ENCODE measurements around the gene CPED1.

DNA sequence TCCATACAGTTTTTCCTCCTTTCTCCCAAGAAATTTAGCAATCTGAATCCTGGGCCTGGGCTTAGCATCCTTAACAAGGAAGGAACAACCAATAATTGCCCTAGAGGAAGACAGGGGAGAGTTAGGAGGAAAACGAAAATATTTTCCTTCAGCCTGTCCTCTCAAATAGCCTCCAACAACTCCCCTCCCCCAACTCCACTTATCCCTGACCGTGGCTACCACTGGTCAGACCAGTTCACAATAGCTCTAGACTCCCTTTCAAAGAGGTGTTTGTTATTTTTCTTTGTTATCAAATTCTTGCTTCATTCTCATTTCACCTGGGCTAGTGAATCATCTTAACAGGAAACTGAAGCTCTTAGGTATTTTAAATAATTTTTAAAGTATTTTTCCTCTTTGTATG, 114.1 kb downstream of the CPED1 start:
- no peak for TF ChIP-seq POLR2AphosphoS5 (IDR thresholded peaks at IDR 0.05)
- TF ChIP-seq, protein P1, sequence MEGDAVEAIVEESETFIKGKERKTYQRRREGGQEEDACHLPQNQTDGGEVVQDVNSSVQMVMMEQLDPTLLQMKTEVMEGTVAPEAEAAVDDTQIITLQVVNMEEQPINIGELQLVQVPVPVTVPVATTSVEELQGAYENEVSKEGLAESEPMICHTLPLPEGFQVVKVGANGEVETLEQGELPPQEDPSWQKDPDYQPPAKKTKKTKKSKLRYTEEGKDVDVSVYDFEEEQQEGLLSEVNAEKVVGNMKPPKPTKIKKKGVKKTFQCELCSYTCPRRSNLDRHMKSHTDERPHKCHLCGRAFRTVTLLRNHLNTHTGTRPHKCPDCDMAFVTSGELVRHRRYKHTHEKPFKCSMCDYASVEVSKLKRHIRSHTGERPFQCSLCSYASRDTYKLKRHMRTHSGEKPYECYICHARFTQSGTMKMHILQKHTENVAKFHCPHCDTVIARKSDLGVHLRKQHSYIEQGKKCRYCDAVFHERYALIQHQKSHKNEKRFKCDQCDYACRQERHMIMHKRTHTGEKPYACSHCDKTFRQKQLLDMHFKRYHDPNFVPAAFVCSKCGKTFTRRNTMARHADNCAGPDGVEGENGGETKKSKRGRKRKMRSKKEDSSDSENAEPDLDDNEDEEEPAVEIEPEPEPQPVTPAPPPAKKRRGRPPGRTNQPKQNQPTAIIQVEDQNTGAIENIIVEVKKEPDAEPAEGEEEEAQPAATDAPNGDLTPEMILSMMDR (IDR thresholded peaks at IDR 0.05): no peak

Measured in suprapubic skin (tissue), 3 donors.